ENCODE data around the gene FAM3D.

GRCh38 chr3:58652624-58653023 is 13.9 kb downstream of the FAM3D start:
- TF ChIP-seq GABPA (IDR thresholded peaks at IDR 0.05 in 1 of 2, conservative IDR thresholded peaks at IDR 0.05 in 1 of 2): no peak
- TF ChIP-seq REST (IDR thresholded peaks at IDR 0.05): no peak
- no peak for TF ChIP-seq EGR1 (IDR thresholded peaks at IDR 0.05; ENCODE audit: low read depth in 2 of 2)
- no peak for TF ChIP-seq SP1 (IDR thresholded peaks at IDR 0.05)
- TF ChIP-seq CTCF (IDR thresholded peaks at IDR 0.05; ENCODE audit: low read depth, low read length, missing input control): no peak
- no peak for TF ChIP-seq ZBTB33 (IDR thresholded peaks at IDR 0.05)
- TF ChIP-seq MAX (IDR thresholded peaks at IDR 0.05): no peak
- TF ChIP-seq RAD21 (IDR thresholded peaks at IDR 0.05): no peak
- TF ChIP-seq TAF1 (conservative IDR thresholded peaks at IDR 0.05): no peak
- TF ChIP-seq FOXA1 (IDR thresholded peaks at IDR 0.05): no peak
- no peak for TF ChIP-seq HNF4G (IDR thresholded peaks at IDR 0.05)
- no peak for TF ChIP-seq ATF3 (IDR thresholded peaks at IDR 0.05)
- no peak for TF ChIP-seq YY1 (IDR thresholded peaks at IDR 0.05)
- TF ChIP-seq JUND (IDR thresholded peaks at IDR 0.05): no peak
